GM23338 (cell line): ENCODE measurements around the gene NME5. TPM values are rescaled to one million over a fixed set of nuclear protein-coding genes. Genes with fewer than 3 reads are reported as not detected.

Source experiments
- ATAC-seq: fragments of 200-7000 bp; cut with Tn5 transposase; 3 replicates; pipeline ENCODE4 v1.9.1; 2020
- DNase-seq: peaks from one replicate; pipeline ENCODE4 v3.0.0-alpha.2; 2015; ENCODE audit warnings: low spot score
- H2AFZ ChIP-seq: fragments of 200-600 bp; sonication (generic); 2 replicates; pipeline ENCODE4 v1.8.0; 2016; ENCODE audit warnings: antibody characterized with exemption, mild to moderate bottlenecking, moderate library complexity
- H3F3A ChIP-seq: fragments of 200-600 bp; sonication (generic); replicated peaks from 2 replicates; pipeline ENCODE4 v1.8.0; 2017; ENCODE audit warnings: antibody characterized with exemption, mixed run types, low read depth
- H3K27ac ChIP-seq: fragments of 200-600 bp; sonication (generic); 2 replicates; pipeline ENCODE4 v1.6.1; 2016; ENCODE audit warnings: low read depth
- H3K27me3 ChIP-seq: fragments of 200-600 bp; sonication (generic); 2 replicates; pipeline ENCODE4 v1.8.0; 2016; ENCODE audit warnings: mild to moderate bottlenecking, mixed run types, moderate library complexity; ENCODE audit not compliant: insufficient read depth
- H3K36me3 ChIP-seq: fragments of 200-600 bp; sonication (generic); 2 replicates; pipeline ENCODE4 v1.8.0; 2016; ENCODE audit warnings: mild to moderate bottlenecking; ENCODE audit not compliant: insufficient read depth
- H3K4me1 ChIP-seq: fragments of 200-600 bp; sonication (generic); 2 replicates; pipeline ENCODE4 v1.8.0; 2016; ENCODE audit warnings: mild to moderate bottlenecking, moderate library complexity; ENCODE audit not compliant: insufficient read depth
- H3K4me2 ChIP-seq: fragments of 200-600 bp; sonication (generic); 2 replicates; pipeline ENCODE4 v1.7.1; 2017; ENCODE audit warnings: mixed run types
- H3K4me3 ChIP-seq: fragments of 200-600 bp; sonication (generic); 2 replicates; pipeline ENCODE4 v1.6.1; 2016; ENCODE audit warnings: mixed run types
- H3K79me2 ChIP-seq: fragments of 200-600 bp; sonication (generic); replicated peaks from 2 replicates; pipeline ENCODE4 v1.8.0; 2017; ENCODE audit warnings: mild to moderate bottlenecking; ENCODE audit not compliant: insufficient read depth
- H3K9me2 ChIP-seq: fragments of 200-600 bp; sonication (generic); 2 replicates; pipeline ENCODE4 v1.8.0; 2017; ENCODE audit not compliant: insufficient read depth
- H4K20me1 ChIP-seq: fragments of 200-600 bp; sonication (generic); replicated peaks from 2 replicates; pipeline ENCODE4 v1.8.0; 2017; ENCODE audit warnings: mild to moderate bottlenecking; ENCODE audit not compliant: insufficient read depth
- H3K27ac Mint-ChIP-seq: 2 replicates; pipeline ENCODE4 v1.8.0; 2020; ENCODE audit warnings: inconsistent platforms, mild to moderate bottlenecking, moderate library complexity, mixed read lengths
- H3K27me3 Mint-ChIP-seq: 3 replicates; pipeline ENCODE4 v1.8.0; 2022; ENCODE audit warnings: low read depth, mild to moderate bottlenecking, moderate library complexity, mixed read lengths, inconsistent platforms; ENCODE audit not compliant: insufficient read depth, poor library complexity
- H3K36me3 Mint-ChIP-seq: 3 replicates; pipeline ENCODE4 v1.8.0; 2021; ENCODE audit warnings: low read depth, mild to moderate bottlenecking, inconsistent platforms, moderate library complexity, mixed read lengths
- H3K4me1 Mint-ChIP-seq: 3 replicates; pipeline ENCODE4 v1.8.0; 2020; ENCODE audit warnings: mild to moderate bottlenecking, inconsistent platforms, mixed read lengths
- H3K4me3 Mint-ChIP-seq: 3 replicates; pipeline ENCODE4 v1.8.0; 2021; ENCODE audit warnings: moderate library complexity, mild to moderate bottlenecking, inconsistent platforms, mixed read lengths
- H3K9me3 Mint-ChIP-seq: 3 replicates; pipeline ENCODE4 v1.8.0; 2020; ENCODE audit warnings: moderate library complexity, mild to moderate bottlenecking, inconsistent platforms, mixed read lengths
- CREB1 ChIP-seq: fragments of 250-450 bp; sonication (Bioruptor Pico); IDR thresholded peaks from 2 replicates; pipeline ENCODE4 v1.5.0; 2020; ENCODE audit warnings: low read depth, mild to moderate bottlenecking, moderate library complexity
- EZH2 ChIP-seq: fragments of 200-600 bp; sonication (generic); IDR thresholded peaks from one replicate; pipeline ENCODE4 v1.8.0; 2017; ENCODE audit warnings: antibody characterized with exemption, mild to moderate bottlenecking, low read depth; ENCODE audit not compliant: unreplicated experiment
- EZH2phosphoT487 ChIP-seq: fragments of 200-600 bp; sonication (generic); IDR thresholded peaks from one replicate; pipeline ENCODE4 v1.8.1; 2018; ENCODE audit warnings: antibody characterized with exemption; ENCODE audit not compliant: unreplicated experiment
- JUNB ChIP-seq: IDR thresholded peaks from one replicate; pipeline ENCODE4 v1.6.1; 2016; ENCODE audit warnings: antibody characterized with exemption; ENCODE audit not compliant: unreplicated experiment
- NANOG ChIP-seq: IDR thresholded peaks from 2 replicates; pipeline ENCODE4 v1.6.1; 2016; ENCODE audit warnings: antibody characterized with exemption, borderline replicate concordance
- POLR2AphosphoS5 ChIP-seq: IDR thresholded peaks from 2 replicates; pipeline ENCODE4 v1.6.1; 2016; ENCODE audit warnings: antibody characterized with exemption, low read depth
- STAT1 ChIP-seq: IDR thresholded peaks from one replicate; pipeline ENCODE4 v1.6.1; 2016; ENCODE audit warnings: antibody characterized with exemption; ENCODE audit not compliant: unreplicated experiment
- ZNF114 ChIP-seq: fragments of 250-450 bp; sonication (Bioruptor Pico); IDR thresholded peaks from 2 replicates; pipeline ENCODE4 v1.5.0; 2020; ENCODE audit warnings: mild to moderate bottlenecking, moderate library complexity
- ZNF331 ChIP-seq: fragments of 250-450 bp; sonication (Bioruptor Pico); IDR thresholded peaks from 2 replicates; pipeline ENCODE4 v1.5.0; 2020; ENCODE audit warnings: low read depth, mild to moderate bottlenecking, moderate library complexity
- polyA plus RNA-seq: library from polyadenylated mRNA; unstranded; fragments of >200 nt; fragmentation: Nextera tagmentation; extraction: Ambion mirVana; gene quantifications from 2 replicates; pipeline ENCODE4 v1.2.1, GENCODE V29; 2016
- total RNA-seq: library from RNA; depleted of rRNA; stranded (reverse); fragments of >200 nt; shearing (Covaris generic); gene quantifications from 2 replicates; pipeline ENCODE4 v1.2.3, GENCODE V29; 2014
- TF ChIP-seq, protein P1 (sequence below), 2 experiments: fragments of 200-600 bp in 1 of 2; sonication (generic) in 1 of 2; conservative IDR thresholded peaks; 2 replicates each; pipeline versions ENCODE4 v1.5.1 to v1.6.1; 2016 to 2017; ENCODE audit warnings: antibody characterized with exemption in 2 of 2, low read depth in 2 of 2, mild to moderate bottlenecking in 2 of 2, moderate library complexity in 1 of 2
- TF ChIP-seq, protein P2 (sequence below): IDR thresholded peaks from 2 replicates; pipeline ENCODE4 v1.6.1; 2016; ENCODE audit warnings: antibody characterized with exemption
- TF ChIP-seq, protein P3 (sequence below): fragments of 250-450 bp; sonication (Bioruptor Pico); IDR thresholded peaks from 2 replicates; pipeline ENCODE4 v1.5.0; 2020; ENCODE audit warnings: mild to moderate bottlenecking, moderate library complexity
- TF ChIP-seq, protein P4 (sequence below): IDR thresholded peaks from one replicate; pipeline ENCODE4 v1.6.1; 2018; ENCODE audit warnings: antibody characterized with exemption; ENCODE audit not compliant: unreplicated experiment

The NME5 gene
- total and polyA plus RNA-seq, 2 experiments from 2014 or later, result 0.45 TPM; not detected in 1

DNA sequence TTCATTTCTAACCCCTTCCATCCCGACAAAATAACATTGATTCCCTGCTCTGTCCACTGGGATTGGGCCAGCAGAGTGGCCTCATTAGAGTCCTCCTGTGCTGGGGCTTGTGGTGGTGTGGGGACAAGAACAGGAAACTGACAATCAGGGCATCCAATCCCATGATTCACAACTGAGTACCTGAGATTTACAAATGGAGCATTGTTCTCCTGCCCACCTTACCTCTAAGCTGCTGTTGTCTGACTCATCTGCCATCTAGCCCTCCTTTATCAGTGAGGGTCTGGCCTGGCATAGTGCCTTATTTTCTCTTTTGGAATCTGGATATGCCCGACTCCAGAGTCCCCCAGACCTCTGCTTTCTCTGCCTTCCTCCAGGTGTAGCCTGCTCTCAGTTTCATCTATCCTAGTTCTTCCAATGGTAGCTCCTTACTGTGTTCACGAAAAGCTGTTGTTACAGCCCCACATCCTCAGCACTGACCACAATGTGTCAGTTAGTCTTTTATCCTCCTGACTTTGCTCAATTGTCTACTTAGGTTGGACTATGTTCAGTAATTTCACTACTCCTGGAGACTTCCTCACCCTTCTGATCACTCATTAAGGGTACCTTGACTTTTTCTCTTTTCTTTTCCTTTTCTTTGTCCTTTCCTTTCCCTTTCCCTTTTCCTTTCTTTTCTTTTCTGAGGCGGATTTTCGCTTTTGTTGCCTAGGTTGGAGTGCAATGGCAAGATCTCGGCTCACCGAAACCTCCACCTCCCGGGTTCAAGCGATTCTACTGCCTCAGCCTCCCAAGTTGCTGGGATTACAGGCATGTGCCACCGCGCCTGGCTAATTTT is 42.0 kb downstream of the NME5 start:
- H4K20me1 ChIP-seq, result peaks cover 3% of the 10 kb centered on the region; the same call in 1 of the 2 replicates
- H3K4me2 ChIP-seq, result no peak overlapping the region
- no peaks in the 10 kb centered on the region for H3K9me2 ChIP-seq
- no peak overlapping the region for H3K27ac Mint-ChIP-seq
- H3K79me2 ChIP-seq, result no peaks in the 10 kb centered on the region
- ATAC-seq (no peak), DNase-seq (no peak)
- H3K9me3 Mint-ChIP-seq, result peaks cover 4% of the 10 kb centered on the region; the same call in 1 of the 3 replicates
- H2AFZ ChIP-seq, result no peak overlapping the region
- peaks cover 46% of the 10 kb centered on the region for H3K4me1 ChIP-seq
- no peak for TF ChIP-seq STAT1
- no peak for TF ChIP-seq ZNF331 (CRISPR knock-in tag)
- TF ChIP-seq, protein P1, sequence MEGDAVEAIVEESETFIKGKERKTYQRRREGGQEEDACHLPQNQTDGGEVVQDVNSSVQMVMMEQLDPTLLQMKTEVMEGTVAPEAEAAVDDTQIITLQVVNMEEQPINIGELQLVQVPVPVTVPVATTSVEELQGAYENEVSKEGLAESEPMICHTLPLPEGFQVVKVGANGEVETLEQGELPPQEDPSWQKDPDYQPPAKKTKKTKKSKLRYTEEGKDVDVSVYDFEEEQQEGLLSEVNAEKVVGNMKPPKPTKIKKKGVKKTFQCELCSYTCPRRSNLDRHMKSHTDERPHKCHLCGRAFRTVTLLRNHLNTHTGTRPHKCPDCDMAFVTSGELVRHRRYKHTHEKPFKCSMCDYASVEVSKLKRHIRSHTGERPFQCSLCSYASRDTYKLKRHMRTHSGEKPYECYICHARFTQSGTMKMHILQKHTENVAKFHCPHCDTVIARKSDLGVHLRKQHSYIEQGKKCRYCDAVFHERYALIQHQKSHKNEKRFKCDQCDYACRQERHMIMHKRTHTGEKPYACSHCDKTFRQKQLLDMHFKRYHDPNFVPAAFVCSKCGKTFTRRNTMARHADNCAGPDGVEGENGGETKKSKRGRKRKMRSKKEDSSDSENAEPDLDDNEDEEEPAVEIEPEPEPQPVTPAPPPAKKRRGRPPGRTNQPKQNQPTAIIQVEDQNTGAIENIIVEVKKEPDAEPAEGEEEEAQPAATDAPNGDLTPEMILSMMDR (conservative IDR thresholded peaks at IDR 0.05; ENCODE audit: low read depth in 2 of 2), result no peak
- no peak for TF ChIP-seq POLR2AphosphoS5
- TF ChIP-seq ZNF114 (CRISPR knock-in tag), result no peak
- TF ChIP-seq, protein P2, sequence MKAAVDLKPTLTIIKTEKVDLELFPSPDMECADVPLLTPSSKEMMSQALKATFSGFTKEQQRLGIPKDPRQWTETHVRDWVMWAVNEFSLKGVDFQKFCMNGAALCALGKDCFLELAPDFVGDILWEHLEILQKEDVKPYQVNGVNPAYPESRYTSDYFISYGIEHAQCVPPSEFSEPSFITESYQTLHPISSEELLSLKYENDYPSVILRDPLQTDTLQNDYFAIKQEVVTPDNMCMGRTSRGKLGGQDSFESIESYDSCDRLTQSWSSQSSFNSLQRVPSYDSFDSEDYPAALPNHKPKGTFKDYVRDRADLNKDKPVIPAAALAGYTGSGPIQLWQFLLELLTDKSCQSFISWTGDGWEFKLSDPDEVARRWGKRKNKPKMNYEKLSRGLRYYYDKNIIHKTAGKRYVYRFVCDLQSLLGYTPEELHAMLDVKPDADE, result no peak
- TF ChIP-seq NANOG, result no peak
- TF ChIP-seq, protein P3, sequence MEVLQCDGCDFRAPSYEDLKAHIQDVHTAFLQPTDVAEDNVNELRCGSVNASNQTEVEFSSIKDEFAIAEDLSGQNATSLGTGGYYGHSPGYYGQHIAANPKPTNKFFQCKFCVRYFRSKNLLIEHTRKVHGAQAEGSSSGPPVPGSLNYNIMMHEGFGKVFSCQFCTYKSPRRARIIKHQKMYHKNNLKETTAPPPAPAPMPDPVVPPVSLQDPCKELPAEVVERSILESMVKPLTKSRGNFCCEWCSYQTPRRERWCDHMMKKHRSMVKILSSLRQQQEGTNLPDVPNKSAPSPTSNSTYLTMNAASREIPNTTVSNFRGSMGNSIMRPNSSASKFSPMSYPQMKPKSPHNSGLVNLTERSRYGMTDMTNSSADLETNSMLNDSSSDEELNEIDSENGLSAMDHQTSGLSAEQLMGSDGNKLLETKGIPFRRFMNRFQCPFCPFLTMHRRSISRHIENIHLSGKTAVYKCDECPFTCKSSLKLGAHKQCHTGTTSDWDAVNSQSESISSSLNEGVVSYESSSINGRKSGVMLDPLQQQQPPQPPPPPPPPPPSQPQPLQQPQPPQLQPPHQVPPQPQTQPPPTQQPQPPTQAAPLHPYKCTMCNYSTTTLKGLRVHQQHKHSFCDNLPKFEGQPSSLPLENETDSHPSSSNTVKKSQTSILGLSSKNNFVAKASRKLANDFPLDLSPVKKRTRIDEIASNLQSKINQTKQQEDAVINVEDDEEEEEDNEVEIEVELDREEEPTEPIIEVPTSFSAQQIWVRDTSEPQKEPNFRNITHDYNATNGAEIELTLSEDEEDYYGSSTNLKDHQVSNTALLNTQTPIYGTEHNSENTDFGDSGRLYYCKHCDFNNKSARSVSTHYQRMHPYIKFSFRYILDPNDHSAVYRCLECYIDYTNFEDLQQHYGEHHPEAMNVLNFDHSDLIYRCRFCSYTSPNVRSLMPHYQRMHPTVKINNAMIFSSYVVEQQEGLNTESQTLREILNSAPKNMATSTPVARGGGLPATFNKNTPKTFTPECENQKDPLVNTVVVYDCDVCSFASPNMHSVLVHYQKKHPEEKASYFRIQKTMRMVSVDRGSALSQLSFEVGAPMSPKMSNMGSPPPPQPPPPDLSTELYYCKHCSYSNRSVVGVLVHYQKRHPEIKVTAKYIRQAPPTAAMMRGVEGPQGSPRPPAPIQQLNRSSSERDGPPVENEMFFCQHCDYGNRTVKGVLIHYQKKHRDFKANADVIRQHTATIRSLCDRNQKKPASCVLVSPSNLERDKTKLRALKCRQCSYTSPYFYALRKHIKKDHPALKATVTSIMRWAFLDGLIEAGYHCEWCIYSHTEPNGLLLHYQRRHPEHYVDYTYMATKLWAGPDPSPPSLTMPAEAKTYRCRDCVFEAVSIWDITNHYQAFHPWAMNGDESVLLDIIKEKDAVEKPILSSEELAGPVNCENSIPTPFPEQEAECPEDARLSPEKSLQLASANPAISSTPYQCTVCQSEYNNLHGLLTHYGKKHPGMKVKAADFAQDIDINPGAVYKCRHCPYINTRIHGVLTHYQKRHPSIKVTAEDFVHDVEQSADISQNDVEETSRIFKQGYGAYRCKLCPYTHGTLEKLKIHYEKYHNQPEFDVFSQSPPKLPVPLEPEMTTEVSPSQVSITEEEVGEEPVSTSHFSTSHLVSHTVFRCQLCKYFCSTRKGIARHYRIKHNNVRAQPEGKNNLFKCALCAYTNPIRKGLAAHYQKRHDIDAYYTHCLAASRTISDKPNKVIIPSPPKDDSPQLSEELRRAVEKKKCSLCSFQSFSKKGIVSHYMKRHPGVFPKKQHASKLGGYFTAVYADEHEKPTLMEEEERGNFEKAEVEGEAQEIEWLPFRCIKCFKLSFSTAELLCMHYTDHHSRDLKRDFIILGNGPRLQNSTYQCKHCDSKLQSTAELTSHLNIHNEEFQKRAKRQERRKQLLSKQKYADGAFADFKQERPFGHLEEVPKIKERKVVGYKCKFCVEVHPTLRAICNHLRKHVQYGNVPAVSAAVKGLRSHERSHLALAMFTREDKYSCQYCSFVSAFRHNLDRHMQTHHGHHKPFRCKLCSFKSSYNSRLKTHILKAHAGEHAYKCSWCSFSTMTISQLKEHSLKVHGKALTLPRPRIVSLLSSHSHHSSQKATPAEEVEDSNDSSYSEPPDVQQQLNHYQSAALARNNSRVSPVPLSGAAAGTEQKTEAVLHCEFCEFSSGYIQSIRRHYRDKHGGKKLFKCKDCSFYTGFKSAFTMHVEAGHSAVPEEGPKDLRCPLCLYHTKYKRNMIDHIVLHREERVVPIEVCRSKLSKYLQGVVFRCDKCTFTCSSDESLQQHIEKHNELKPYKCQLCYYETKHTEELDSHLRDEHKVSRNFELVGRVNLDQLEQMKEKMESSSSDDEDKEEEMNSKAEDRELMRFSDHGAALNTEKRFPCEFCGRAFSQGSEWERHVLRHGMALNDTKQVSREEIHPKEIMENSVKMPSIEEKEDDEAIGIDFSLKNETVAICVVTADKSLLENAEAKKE (CRISPR knock-in tag), result no peak
- TF ChIP-seq, protein P4, sequence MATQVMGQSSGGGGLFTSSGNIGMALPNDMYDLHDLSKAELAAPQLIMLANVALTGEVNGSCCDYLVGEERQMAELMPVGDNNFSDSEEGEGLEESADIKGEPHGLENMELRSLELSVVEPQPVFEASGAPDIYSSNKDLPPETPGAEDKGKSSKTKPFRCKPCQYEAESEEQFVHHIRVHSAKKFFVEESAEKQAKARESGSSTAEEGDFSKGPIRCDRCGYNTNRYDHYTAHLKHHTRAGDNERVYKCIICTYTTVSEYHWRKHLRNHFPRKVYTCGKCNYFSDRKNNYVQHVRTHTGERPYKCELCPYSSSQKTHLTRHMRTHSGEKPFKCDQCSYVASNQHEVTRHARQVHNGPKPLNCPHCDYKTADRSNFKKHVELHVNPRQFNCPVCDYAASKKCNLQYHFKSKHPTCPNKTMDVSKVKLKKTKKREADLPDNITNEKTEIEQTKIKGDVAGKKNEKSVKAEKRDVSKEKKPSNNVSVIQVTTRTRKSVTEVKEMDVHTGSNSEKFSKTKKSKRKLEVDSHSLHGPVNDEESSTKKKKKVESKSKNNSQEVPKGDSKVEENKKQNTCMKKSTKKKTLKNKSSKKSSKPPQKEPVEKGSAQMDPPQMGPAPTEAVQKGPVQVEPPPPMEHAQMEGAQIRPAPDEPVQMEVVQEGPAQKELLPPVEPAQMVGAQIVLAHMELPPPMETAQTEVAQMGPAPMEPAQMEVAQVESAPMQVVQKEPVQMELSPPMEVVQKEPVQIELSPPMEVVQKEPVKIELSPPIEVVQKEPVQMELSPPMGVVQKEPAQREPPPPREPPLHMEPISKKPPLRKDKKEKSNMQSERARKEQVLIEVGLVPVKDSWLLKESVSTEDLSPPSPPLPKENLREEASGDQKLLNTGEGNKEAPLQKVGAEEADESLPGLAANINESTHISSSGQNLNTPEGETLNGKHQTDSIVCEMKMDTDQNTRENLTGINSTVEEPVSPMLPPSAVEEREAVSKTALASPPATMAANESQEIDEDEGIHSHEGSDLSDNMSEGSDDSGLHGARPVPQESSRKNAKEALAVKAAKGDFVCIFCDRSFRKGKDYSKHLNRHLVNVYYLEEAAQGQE, result no peak
- no peak for TF ChIP-seq CREB1 (CRISPR knock-in tag)
- no peak for TF ChIP-seq JUNB
- TF ChIP-seq EZH2, result no peak
- no peak for TF ChIP-seq EZH2phosphoT487
- peaks cover 88% of the 10 kb centered on the region for H3K27me3 Mint-ChIP-seq
- H3K27me3 ChIP-seq, result peaks cover 94% of the 10 kb centered on the region
- peaks cover 13% of the 10 kb centered on the region for H3F3A ChIP-seq
- H3K36me3 Mint-ChIP-seq, result no peaks in the 10 kb centered on the region; the same call in 2 of the 3 replicates
- no peak overlapping the region for H3K4me3 Mint-ChIP-seq
- H3K36me3 ChIP-seq, result no peaks in the 10 kb centered on the region
- H3K4me1 Mint-ChIP-seq, result peaks cover 56% of the 10 kb centered on the region
- H3K4me3 ChIP-seq, result no peak overlapping the region
- no peak overlapping the region for H3K27ac ChIP-seq
